Muscle of arm (tissue), 12 donors: ENCODE results near the gene GPX6. TPM values are rescaled to one million over a fixed set of nuclear protein-coding genes. Genes with fewer than 3 reads are reported as not detected.
A peak's percentile ranks its signal among the peaks of the same experiment; 100 is the strongest.
"Not testable (repeated sequence)": the region's sequence is repeated elsewhere in the genome, so short reads cannot be mapped to it uniquely, and the experiment has no call there.

Source experiments
- DNase-seq: peaks from one replicate; pipeline ENCODE4 v3.0.0-alpha.2; 2013
- polyA plus RNA-seq, 12 donors: library from polyadenylated mRNA; unstranded; fragments of 120-200 nt; gene quantifications; one replicate each; pipeline ENCODE4 v1.2.1, GENCODE V29; 2013; ENCODE audit not compliant: insufficient read length in 12 of 12

The GPX6 gene
- polyA plus RNA-seq, 12 donors: 0.32 TPM; not detected in 11

DNA sequence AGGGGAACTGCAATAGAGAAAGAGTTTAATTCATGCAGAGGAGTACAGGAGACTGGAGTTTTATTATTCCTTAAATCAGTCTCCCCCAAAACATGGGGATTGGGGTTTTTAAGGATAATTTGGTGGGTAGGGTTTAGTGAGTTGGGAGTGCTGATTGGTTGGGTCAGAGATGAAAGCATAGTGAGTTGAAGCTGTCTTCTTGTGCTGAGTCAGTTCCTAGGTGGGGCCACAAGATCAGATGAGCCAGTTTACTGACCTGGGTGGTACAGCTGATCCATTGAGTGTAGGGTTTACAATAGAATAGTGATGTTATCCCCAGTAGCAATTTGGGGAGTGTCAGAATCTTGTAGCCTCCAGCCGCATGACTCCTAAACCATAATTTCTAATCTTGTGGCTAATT, 29.1 kb downstream of the GPX6 start:
- DNase-seq: no peak

GRCh38 chr6:28485482-28485881, 30.1 kb downstream of the GPX6 start:
- DNase-seq: no peak

DNA sequence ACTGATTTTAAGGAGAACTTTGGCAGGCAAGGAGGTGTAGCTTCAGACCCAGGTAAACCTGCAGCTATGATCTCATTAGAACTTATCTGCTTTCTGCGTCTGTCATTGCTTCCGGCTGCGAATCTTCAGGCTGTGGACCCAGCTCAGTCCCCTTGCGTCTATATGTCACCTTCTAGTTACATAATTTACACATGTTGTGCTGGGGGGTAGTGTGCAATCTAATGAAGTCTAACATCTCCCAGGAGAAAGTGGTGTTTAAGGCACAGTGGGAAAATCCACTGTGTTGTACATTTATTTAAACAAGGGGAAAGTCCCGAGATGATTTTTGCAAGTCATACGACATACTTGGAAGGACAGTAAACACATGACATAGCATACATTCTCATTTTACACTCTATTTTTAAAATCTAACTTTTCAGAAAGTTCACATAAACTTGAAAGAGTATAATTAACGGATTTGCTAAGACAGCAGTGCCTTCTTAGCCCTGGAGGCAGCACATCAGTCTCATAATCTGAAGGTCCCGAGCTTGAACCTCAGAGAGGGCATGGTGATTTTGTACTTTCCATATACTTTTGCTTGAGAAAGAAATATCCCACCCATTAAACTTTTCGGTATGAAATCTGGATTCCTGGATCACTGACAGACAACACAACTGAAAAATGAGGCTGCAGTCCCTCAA, 35.2 kb downstream of the GPX6 start:
- no peak for DNase-seq

GRCh38 chr6:28478518-28478917, 37.1 kb downstream of the GPX6 start:
- DNase-seq: no peak

- DNase-seq: peak; percentile 38
Observed at GRCh38 chr6:28474441-28475219, 41.0 kb downstream of the GPX6 start.

GRCh38 chr6:28469153-28469745, 46.3 kb downstream of the GPX6 start:
- not testable (repeated sequence) for DNase-seq

- DNase-seq: no peak
Observed at GRCh38 chr6:28468056-28468455, 47.5 kb downstream of the GPX6 start.

GRCh38 chr6:28462401-28462800, 53.2 kb downstream of the GPX6 start:
- DNase-seq: no peak

- no peak for DNase-seq
Observed at GRCh38 chr6:28458568-28458967, 57.0 kb downstream of the GPX6 start.

Other genes with a start within 250 kb of the GPX6 start
- 10 to 100 TPM in 10 of 12 donors, 1 to 10 TPM in 1, not detected in 1; 7.5 to 27.5 (median 22.3) TPM for gene ZSCAN26, start 248.7 kb downstream of the GPX6 start, polyA plus RNA-seq
- 1 to 10 TPM in 10 of 12 donors, not detected in 2; 5.1 to 8.8 (median 6.9) TPM for gene PGBD1, start 234.2 kb downstream of the GPX6 start, polyA plus RNA-seq
- 10 to 100 TPM in 4 of 12 donors, 1 to 10 TPM in 7, not detected in 1; 6.1 to 13.4 (median 9.3) TPM for gene ZSCAN31, start 179.6 kb downstream of the GPX6 start, polyA plus RNA-seq
- 1 to 10 TPM in 11 of 12 donors, not detected in 1; 5.2 to 8.8 (median 7.5) TPM for gene ZKSCAN3, start 165.8 kb downstream of the GPX6 start, polyA plus RNA-seq
- gene ZSCAN12, start 116.0 kb downstream of the GPX6 start, polyA plus RNA-seq: 1 to 10 TPM in 11 of 12 donors, not detected in 1; 4.4 to 8.3 (median 6.4) TPM
- 10 to 100 TPM in 1 of 12 donors, 1 to 10 TPM in 10, not detected in 1; 4.6 to 13.4 (median 7.2) TPM for gene ZSCAN23, start 72.3 kb downstream of the GPX6 start, polyA plus RNA-seq
- gene GPX5, start 10.1 kb upstream of the GPX6 start, polyA plus RNA-seq: not detected